Measurements from ENCODE around the gene PRDM4. TPM values are rescaled to one million over a fixed set of nuclear protein-coding genes. Genes with fewer than 3 reads are reported as not detected.
A peak's percentile ranks its signal among the peaks of the same experiment; 100 is the strongest.

Gene PRDM4
- total and polyA plus RNA-seq, 2 of the 13 experiments (the other 11 are each of a cell fraction or from before 2014, with no cell fraction given) = 9.9 to 15.3 TPM

DNA sequence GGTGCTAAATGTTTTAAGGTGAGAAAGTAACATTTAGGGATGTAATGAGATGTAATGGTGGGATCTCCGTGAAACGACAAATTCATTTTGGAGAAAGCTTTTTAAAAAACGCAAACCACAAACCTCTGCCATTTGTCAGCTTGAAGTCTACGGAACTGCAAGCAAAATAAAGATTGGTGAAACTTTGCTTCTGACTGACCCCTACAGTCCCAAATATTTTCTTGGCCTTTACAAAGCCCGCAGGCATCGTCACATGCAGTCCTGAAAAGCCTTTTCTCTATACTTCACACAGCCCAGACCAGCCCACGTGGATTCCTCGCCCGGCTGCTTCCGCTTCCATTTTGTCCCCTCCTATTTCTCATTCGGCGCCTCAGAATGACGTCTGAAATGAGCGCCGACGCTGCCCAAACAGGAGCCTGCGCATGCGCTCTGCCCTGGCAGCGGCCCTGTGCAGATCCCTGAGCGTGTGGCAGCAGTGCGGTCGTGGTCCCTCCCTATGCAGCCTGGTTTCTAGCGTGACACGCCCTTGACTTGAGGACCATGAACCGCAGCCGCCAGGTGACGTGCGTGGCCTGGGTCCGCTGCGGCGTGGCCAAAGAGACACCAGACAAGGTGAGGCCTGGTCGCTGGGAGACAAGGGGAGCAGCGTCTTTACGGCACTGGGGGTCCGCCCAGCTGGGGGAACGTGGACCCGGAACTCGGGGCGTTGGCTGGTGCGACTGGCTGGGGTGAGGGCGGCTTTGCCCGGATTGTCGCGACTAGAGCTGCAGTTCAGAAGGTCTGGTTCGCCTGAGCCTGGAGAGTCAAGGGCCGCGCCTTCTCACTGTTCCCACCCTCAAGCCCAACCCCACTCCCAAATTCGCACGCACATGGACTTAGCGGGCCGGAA lies 75.3 kb downstream of the PRDM4 start, which contains the start of gene PWP1 (continued):
- peak; percentile 91 for TF ChIP-seq MEF2D (CRISPR knock-in tag; IDR thresholded peaks at IDR 0.05)
- TF ChIP-seq, protein P1, sequence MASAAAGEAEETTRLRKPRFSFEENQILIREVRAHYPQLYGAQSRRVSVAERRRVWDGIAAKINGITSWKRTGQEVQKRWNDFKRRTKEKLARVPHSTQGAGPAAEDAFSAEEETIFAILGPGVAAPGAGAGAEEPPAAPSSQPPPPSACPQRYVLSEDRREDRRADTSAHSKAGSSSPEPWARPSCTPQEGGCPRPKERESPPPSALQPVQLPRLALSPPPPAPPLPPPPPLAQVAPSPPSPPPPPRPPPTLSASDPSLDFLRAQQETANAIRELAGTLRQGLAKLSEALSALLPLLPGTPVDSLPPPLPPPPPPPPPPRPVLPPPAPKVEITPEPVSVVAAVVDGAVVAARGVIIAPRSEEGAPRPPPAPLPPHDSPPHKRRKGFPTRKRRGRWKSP (CRISPR knock-in tag; IDR thresholded peaks at IDR 0.05) = no peak; the same call in 1 of the 2 replicates
- no peak for TF ChIP-seq SP1 (IDR thresholded peaks at IDR 0.05)
- peak; percentile 72 for TF ChIP-seq SP1 (CRISPR knock-in tag; IDR thresholded peaks at IDR 0.05)
- TF ChIP-seq BRCA1 (CRISPR knock-in tag; IDR thresholded peaks at IDR 0.05) = peak; percentile 93; the same call in 1 of the 2 replicates
- TF ChIP-seq ZNF558 (CRISPR knock-in tag; IDR thresholded peaks at IDR 0.05; ENCODE audit: borderline replicate concordance) = peak; percentile 37; the same call in 1 of the 2 replicates
- no peak for TF ChIP-seq ZNF569 (CRISPR knock-in tag; IDR thresholded peaks at IDR 0.05; ENCODE audit: borderline replicate concordance)
- TF ChIP-seq, protein P2, sequence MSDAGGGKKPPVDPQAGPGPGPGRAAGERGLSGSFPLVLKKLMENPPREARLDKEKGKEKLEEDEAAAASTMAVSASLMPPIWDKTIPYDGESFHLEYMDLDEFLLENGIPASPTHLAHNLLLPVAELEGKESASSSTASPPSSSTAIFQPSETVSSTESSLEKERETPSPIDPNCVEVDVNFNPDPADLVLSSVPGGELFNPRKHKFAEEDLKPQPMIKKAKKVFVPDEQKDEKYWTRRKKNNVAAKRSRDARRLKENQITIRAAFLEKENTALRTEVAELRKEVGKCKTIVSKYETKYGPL (CRISPR knock-in tag; IDR thresholded peaks at IDR 0.05) = 0 out of 2 replicates have a peak, but pooled peaks have one; percentile 48
- TF ChIP-seq MYC (CRISPR knock-in tag; IDR thresholded peaks at IDR 0.05; ENCODE audit: borderline replicate concordance) = peak; percentile 99
- TF ChIP-seq, protein P3, sequence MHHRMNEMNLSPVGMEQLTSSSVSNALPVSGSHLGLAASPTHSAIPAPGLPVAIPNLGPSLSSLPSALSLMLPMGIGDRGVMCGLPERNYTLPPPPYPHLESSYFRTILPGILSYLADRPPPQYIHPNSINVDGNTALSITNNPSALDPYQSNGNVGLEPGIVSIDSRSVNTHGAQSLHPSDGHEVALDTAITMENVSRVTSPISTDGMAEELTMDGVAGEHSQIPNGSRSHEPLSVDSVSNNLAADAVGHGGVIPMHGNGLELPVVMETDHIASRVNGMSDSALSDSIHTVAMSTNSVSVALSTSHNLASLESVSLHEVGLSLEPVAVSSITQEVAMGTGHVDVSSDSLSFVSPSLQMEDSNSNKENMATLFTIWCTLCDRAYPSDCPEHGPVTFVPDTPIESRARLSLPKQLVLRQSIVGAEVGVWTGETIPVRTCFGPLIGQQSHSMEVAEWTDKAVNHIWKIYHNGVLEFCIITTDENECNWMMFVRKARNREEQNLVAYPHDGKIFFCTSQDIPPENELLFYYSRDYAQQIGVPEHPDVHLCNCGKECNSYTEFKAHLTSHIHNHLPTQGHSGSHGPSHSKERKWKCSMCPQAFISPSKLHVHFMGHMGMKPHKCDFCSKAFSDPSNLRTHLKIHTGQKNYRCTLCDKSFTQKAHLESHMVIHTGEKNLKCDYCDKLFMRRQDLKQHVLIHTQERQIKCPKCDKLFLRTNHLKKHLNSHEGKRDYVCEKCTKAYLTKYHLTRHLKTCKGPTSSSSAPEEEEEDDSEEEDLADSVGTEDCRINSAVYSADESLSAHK (CRISPR knock-in tag; IDR thresholded peaks at IDR 0.05; ENCODE audit: borderline replicate concordance) = no peak
- peak; percentile 85; the same call in 1 of the 2 replicates for TF ChIP-seq HOXA9 (CRISPR knock-in tag; IDR thresholded peaks at IDR 0.05; ENCODE audit: borderline replicate concordance)
- TF ChIP-seq SMAD9 (CRISPR knock-in tag; IDR thresholded peaks at IDR 0.05) = no peak
- peak; percentile 99 for TF ChIP-seq ZFY (CRISPR knock-in tag; IDR thresholded peaks at IDR 0.05)
- TF ChIP-seq, protein P4, sequence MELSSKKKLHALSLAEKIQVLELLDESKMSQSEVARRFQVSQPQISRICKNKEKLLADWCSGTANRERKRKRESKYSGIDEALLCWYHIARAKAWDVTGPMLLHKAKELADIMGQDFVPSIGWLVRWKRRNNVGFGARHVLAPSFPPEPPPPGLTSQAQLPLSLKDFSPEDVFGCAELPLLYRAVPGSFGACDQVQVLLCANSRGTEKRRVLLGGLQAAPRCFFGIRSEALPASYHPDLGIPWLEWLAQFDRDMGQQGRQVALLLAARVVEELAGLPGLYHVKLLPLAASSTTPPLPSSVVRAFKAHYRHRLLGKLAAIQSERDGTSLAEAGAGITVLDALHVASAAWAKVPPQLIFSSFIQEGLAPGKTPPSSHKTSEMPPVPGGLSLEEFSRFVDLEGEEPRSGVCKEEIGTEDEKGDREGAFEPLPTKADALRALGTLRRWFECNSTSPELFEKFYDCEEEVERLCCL (CRISPR knock-in tag; IDR thresholded peaks at IDR 0.05; ENCODE audit: borderline replicate concordance) = peak; percentile 84; the same call in 1 of the 2 replicates
- peak; percentile 66; the same call in 1 of the 2 replicates for TF ChIP-seq JUND (CRISPR knock-in tag; IDR thresholded peaks at IDR 0.05)
- TF ChIP-seq ZNF782 (CRISPR knock-in tag; IDR thresholded peaks at IDR 0.05; ENCODE audit: borderline replicate concordance) = peak; percentile 70; the same call in 1 of the 2 replicates
- TF ChIP-seq ZNF343 (CRISPR knock-in tag; IDR thresholded peaks at IDR 0.05) = no peak
- no peak for TF ChIP-seq JUNB (CRISPR knock-in tag; IDR thresholded peaks at IDR 0.05; ENCODE audit: borderline replicate concordance)
- TF ChIP-seq ZFP90 (CRISPR knock-in tag; IDR thresholded peaks at IDR 0.05; ENCODE audit: borderline replicate concordance) = peak; percentile 73; the same call in 1 of the 2 replicates
